Measurements from ENCODE around the gene C10orf67. TPM values are rescaled to one million over a fixed set of nuclear protein-coding genes. Genes with fewer than 3 reads are reported as not detected.
"Not testable (repeated sequence)": the region's sequence is repeated elsewhere in the genome, so short reads cannot be mapped to it uniquely, and the experiment has no call there.

The C10orf67 gene
- total and polyA plus RNA-seq, 2 donors (not counting 1 experiment from before 2014, with no cell fraction given) = not detected

DNA sequence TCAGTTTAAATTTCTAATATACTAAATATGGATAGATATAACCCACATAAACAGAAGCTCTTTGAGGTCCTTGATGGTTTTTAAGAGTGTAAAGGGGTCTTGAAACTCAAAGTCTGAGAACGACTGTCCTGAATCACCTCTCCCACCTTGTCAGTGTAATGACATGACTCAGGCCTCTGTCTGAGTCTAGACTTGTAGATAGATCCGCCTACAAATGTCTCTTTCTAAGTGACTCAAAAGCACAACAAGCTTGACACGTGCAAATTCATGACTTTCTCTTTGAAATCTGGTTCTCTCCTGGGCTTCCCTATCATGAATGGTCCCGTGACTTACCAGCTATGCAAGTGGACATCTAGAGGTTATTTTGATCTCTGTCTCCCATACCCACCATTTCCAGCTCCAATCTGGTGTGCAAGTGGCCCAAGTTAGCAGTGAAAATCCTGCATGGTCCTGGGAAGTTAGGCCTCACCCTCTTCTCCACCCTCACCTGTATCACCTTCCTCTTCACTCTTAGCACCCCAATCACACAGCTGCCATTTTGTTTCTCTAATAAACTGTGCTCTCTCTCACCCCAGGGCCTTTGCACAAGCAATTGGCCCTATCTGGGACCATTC lies 20.9 kb upstream of the C10orf67 start:
- H3K4me3 Mint-ChIP-seq; H4K20me1 ChIP-seq (ENCODE audit: control insufficient read depth, insufficient read depth, low read length, poor library complexity, severe bottlenecking); H3K9me3 ChIP-seq (ENCODE audit: control extremely low read depth in 1 of 3, control insufficient read depth in 2 of 3, insufficient read depth in 1 of 3, low read length in 2 of 3); H3K4me2 ChIP-seq (replicated peaks; ENCODE audit: low read depth, low read length, poor library complexity, severe bottlenecking); H3K9ac ChIP-seq (ENCODE audit: low read length); ATAC-seq (ENCODE audit: low read depth); H3K79me2 ChIP-seq (ENCODE audit: control insufficient read depth, insufficient read depth, low read length); H3K27ac Mint-ChIP-seq; H3K27ac ChIP-seq (ENCODE audit: low read length in 2 of 2); DNase-seq; intact Hi-C loops (cut with micrococcal nuclease); H3K36me3 ChIP-seq (replicated peaks in 1 of 2; ENCODE audit: control extremely low read depth in 1 of 2, control insufficient read depth in 1 of 2, extremely low read depth in 1 of 2, insufficient read depth in 2 of 2, low read length in 1 of 2); H3K4me3 ChIP-seq (ENCODE audit: control extremely low read depth in 1 of 5, extremely low read depth in 1 of 5, insufficient read depth in 1 of 5, low read depth in 2 of 5, low read length in 4 of 5); POLR2A ChIA-PET; H2AFZ ChIP-seq (ENCODE audit: insufficient read depth, low read depth, low read length, poor library complexity, severe bottlenecking); H3K9me3 Mint-ChIP-seq (ENCODE audit: insufficient read depth): not testable (repeated sequence)
- peaks cover 38% of the 10 kb centered on the region for H3K27me3 Mint-ChIP-seq
- Histone ChIP-seq H3K27me3 (replicated peaks in 1 of 4; ENCODE audit: control extremely low read depth in 1 of 4, control insufficient read depth in 3 of 4, insufficient read depth in 4 of 4, low read length in 3 of 4) (peaks cover 0 to 31% (median 10%) of the 10 kb centered on the region in 4 experiments), H3K4me1 (ENCODE audit: control insufficient read depth in 2 of 2, insufficient read depth in 2 of 2, low read length in 2 of 2) (peaks cover 33 to 43% of the 10 kb centered on the region in 2 donors)
- CTCF ChIA-PET = interaction anchor here (2.0 kb wide), 1 partner anchor 11 kb away, joined by 4 read pairs; no protein-coding TSS in a partner anchor
- H3K4me1 Mint-ChIP-seq = peaks cover 50% of the 10 kb centered on the region
- 33% methylated on average over 2 of the region's 4 CpGs for WGBS (ENCODE audit: insufficient coverage)

DNA sequence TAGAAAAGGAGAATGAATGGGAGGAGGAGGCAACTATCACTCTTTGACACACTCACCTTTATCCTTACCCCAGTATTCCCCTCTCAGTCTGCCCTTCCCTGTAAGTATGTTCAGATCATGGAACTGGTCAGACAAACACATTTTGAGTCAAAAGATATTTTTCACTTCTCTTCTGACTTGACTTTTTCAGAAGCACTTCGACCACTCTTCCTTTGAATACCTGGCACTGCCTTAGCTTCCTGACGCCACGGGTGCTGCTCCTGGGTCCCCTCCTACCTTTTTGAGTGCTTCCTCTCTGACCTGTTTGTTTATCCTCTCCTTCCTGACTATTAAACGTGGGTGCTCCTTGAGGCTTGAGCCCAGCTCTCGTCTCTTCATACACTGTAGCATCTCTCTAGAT lies 19.8 kb upstream of the C10orf67 start:
- no peaks in the 10 kb centered on the region for H3K36me3 ChIP-seq (replicated peaks in 1 of 2; ENCODE audit: control extremely low read depth in 1 of 2, control insufficient read depth in 1 of 2, extremely low read depth in 1 of 2, insufficient read depth in 2 of 2, low read length in 1 of 2)
- no peaks in the 10 kb centered on the region for H3K79me2 ChIP-seq (ENCODE audit: control insufficient read depth, insufficient read depth, low read length)
- H3K9me3 ChIP-seq (ENCODE audit: control extremely low read depth in 1 of 3, control insufficient read depth in 2 of 3, insufficient read depth in 1 of 3, low read length in 2 of 3) = peaks cover 0 to 4% (median 1%) of the 10 kb centered on the region in 3 donors
- no peak overlapping the region for H3K9ac ChIP-seq (ENCODE audit: low read length)
- TF ChIP-seq EZH2 (IDR thresholded peaks at IDR 0.05; ENCODE audit: borderline replicate concordance, insufficient read depth, low read depth, low read length, poor library complexity, severe bottlenecking) = no peak
- TF ChIP-seq, protein P1, sequence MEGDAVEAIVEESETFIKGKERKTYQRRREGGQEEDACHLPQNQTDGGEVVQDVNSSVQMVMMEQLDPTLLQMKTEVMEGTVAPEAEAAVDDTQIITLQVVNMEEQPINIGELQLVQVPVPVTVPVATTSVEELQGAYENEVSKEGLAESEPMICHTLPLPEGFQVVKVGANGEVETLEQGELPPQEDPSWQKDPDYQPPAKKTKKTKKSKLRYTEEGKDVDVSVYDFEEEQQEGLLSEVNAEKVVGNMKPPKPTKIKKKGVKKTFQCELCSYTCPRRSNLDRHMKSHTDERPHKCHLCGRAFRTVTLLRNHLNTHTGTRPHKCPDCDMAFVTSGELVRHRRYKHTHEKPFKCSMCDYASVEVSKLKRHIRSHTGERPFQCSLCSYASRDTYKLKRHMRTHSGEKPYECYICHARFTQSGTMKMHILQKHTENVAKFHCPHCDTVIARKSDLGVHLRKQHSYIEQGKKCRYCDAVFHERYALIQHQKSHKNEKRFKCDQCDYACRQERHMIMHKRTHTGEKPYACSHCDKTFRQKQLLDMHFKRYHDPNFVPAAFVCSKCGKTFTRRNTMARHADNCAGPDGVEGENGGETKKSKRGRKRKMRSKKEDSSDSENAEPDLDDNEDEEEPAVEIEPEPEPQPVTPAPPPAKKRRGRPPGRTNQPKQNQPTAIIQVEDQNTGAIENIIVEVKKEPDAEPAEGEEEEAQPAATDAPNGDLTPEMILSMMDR (IDR thresholded peaks at IDR 0.05) = no peak
- H3K27ac ChIP-seq (ENCODE audit: low read length in 2 of 2) = no peak overlapping the region
- H2AFZ ChIP-seq (ENCODE audit: insufficient read depth, low read depth, low read length, poor library complexity, severe bottlenecking) = no peak overlapping the region
- peaks cover 31 to 42% of the 10 kb centered on the region in 2 donors for H3K4me1 ChIP-seq (ENCODE audit: control insufficient read depth in 2 of 2, insufficient read depth in 2 of 2, low read length in 2 of 2)
- no peak overlapping the region for H3K27ac Mint-ChIP-seq
- intact Hi-C loops (cut with micrococcal nuclease) = no loop called here
- CTCF ChIA-PET = interaction anchor here (2.0 kb wide), 1 partner anchor 12 kb away, joined by 4 read pairs; no protein-coding TSS in a partner anchor
- 54% methylated on average over 5 of the region's 5 CpGs for WGBS (ENCODE audit: insufficient coverage)
- no peaks in the 10 kb centered on the region for H4K20me1 ChIP-seq (ENCODE audit: control insufficient read depth, insufficient read depth, low read length, poor library complexity, severe bottlenecking)
- H3K4me3 Mint-ChIP-seq = no peak overlapping the region
- H3K27me3 ChIP-seq (replicated peaks in 1 of 4; ENCODE audit: control extremely low read depth in 1 of 4, control insufficient read depth in 3 of 4, insufficient read depth in 4 of 4, low read length in 3 of 4) = peaks cover 0 to 23% (median 7%) of the 10 kb centered on the region in 4 experiments
- H3K27me3 Mint-ChIP-seq = peaks cover 33% of the 10 kb centered on the region
- ATAC-seq (ENCODE audit: low read depth) = no peak
- H3K9me3 Mint-ChIP-seq (ENCODE audit: insufficient read depth) = no peaks in the 10 kb centered on the region
- no peak for DNase-seq
- no peak overlapping the region for H3K4me2 ChIP-seq (replicated peaks; ENCODE audit: low read depth, low read length, poor library complexity, severe bottlenecking)
- H3K4me1 Mint-ChIP-seq = peaks cover 43% of the 10 kb centered on the region
- no peak overlapping the region for H3K4me3 ChIP-seq (ENCODE audit: control extremely low read depth in 1 of 5, extremely low read depth in 1 of 5, insufficient read depth in 1 of 5, low read depth in 2 of 5, low read length in 4 of 5)
- POLR2A ChIA-PET = interaction anchor here (0.6 kb wide), 1 partner anchor 41 kb away, joined by 3 read pairs; no protein-coding TSS in a partner anchor
